Thyroid gland (tissue), 4 donors: Measurements from ENCODE around the gene DEPP1.

Experiments
- CTCF ChIP-seq, 6 experiments: fragments of 200-600 bp in 3 of 6; fragments of 450-650 bp in 3 of 6; sonication (generic) in 3 of 6; IDR thresholded peaks; one replicate each; pipeline ENCODE4 v1.5.1; 2016 to 2019; ENCODE audit warnings: antibody characterized with exemption in 6 of 6, mild to moderate bottlenecking in 2 of 6, inconsistent platforms in 1 of 6, moderate library complexity in 1 of 6
- POLR2A ChIP-seq, 2 donors: fragments of 450-650 bp; IDR thresholded peaks; one replicate each; pipeline ENCODE4 v1.6.1; 2017; ENCODE audit warnings: antibody characterized with exemption in 2 of 2, mild to moderate bottlenecking in 2 of 2, moderate library complexity in 1 of 2

GRCh38 chr10:45008524-45009161, 30.0 kb upstream of the DEPP1 start:
- TF ChIP-seq POLR2A (IDR thresholded peaks at IDR 0.05) (no peak), CTCF (IDR thresholded peaks at IDR 0.05) (peak; percentile 61 to 95 (median 78))
